LNCaP clone FGC (cell line): ENCODE measurements around the gene STXBP6.

Source experiments
- DNase-seq: peaks from one replicate; pipeline ENCODE4 v3.0.0-alpha.2; 2011; ENCODE audit warnings: low read depth
- H3K4me3 ChIP-seq: 2 replicates; pipeline ENCODE4 v1.5.1; 2011; ENCODE audit warnings: mild to moderate bottlenecking, low read depth, low read length, control low read depth
- TF ChIP-seq, protein P1 (sequence below): IDR thresholded peaks from 2 replicates; pipeline ENCODE4 v1.5.1; 2012; ENCODE audit warnings: mild to moderate bottlenecking; ENCODE audit not compliant: control insufficient read depth, insufficient read depth; ENCODE audit errors: extremely low read depth

Gene STXBP6

DNA sequence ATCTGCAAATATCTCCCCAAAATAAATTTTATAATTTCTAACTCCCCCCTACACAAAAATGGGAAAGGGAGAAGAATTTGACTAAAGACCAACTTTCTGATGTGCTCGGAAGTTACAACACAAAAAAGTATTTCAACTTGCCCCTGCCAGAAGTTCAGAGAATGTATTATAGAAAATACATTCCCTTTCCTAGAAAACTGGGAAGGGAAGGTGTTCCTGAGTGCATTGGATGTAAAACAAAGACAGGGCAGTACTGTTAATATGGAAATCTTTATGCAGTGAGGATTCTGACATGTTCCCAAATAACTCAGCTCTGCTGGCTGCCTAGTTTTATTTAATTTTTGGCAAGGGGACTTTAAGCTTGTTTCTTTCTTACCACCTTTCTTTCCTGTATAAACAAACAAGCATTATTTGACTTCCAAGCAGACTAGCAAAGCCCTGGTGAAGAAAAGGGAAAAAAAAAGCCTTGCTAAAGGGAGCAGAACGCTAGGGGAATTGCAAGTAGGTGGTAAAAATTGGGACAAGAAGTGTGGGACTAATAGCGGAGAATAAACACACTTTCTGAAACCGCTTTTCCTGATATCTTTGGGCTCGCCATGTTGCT, 124.1 kb downstream of the STXBP6 start:
- no peak for DNase-seq
- TF ChIP-seq, protein P1, sequence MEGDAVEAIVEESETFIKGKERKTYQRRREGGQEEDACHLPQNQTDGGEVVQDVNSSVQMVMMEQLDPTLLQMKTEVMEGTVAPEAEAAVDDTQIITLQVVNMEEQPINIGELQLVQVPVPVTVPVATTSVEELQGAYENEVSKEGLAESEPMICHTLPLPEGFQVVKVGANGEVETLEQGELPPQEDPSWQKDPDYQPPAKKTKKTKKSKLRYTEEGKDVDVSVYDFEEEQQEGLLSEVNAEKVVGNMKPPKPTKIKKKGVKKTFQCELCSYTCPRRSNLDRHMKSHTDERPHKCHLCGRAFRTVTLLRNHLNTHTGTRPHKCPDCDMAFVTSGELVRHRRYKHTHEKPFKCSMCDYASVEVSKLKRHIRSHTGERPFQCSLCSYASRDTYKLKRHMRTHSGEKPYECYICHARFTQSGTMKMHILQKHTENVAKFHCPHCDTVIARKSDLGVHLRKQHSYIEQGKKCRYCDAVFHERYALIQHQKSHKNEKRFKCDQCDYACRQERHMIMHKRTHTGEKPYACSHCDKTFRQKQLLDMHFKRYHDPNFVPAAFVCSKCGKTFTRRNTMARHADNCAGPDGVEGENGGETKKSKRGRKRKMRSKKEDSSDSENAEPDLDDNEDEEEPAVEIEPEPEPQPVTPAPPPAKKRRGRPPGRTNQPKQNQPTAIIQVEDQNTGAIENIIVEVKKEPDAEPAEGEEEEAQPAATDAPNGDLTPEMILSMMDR = no peak
- no peak overlapping the region for H3K4me3 ChIP-seq

DNA sequence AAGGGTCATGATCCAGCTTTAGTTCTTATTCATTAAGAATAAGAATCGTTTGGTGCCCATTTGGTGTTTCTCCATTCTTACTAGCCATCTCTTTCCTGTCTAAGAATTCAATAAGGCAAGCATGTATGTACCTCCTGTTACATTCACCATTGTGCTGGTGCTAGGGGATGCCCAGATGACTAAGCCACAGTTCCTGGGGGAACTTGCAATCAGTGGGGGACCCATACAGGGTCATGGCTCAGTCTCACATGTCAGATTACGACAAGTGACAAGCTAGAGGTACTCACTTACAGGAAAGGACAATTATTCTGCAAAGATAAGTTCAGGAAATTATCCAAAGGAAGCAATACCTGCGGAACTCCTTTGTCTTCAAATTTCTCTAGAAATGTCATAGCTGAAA, 125.4 kb downstream of the STXBP6 start:
- no peak for DNase-seq
- TF ChIP-seq, protein P1 = no peak
- no peak overlapping the region for H3K4me3 ChIP-seq

DNA sequence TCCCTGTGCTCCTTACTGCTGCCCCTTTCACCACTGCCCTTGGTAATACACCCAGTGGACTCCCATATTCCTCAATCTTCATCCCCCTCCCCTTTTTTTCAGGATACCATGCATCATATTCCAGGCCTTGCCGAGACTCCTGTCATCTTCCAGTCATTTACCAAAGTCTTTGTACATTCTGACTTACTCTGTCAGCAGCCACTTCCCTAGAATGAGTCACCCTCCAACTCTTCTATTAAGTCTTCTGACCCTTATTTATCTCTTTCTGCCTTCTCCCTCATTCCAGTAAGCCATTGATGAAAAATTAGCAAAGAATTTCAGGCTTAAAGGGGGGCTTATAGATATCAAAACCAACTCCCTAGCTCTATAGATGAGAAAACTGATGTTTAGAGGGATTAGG, 128.0 kb downstream of the STXBP6 start:
- DNase-seq = no peak
- H3K4me3 ChIP-seq = no peak overlapping the region
- TF ChIP-seq, protein P1 = no peak

DNA sequence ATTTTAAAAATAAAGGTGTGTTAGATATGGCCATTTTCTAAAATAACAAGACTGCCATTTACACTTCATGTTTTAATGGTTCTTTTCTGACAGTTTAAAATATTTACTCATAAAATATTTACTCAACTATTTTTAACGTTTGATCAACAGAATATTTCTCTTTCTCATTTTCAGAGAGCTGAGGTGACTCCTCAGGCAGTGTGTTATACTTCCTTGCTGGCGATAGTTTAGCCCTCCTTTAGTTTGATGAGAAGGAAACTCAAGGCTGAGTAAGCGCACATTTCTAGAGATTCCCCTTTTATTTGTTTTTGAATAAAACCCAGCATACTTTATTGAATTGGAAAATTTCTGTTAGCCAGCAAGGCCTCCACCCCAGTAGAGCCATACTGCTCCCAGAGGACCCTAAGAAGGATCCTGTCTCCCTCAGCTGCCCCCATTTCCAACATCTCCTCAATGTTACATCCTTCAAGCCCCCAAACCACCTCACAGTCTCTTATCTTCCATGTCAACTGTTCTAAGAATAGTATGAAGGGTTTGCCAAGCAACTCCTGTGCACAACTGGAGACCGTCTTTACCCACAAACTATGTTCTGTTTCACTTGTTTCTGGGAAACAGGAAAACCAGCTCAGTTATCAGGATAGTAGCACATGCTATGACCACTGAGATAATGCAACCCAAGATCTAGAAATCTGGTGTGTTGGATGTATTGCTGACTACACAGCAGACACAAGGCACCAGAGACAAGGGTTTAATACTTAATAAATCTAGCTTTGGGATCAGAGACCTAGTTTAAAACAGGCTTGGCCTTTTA, 129.5 kb downstream of the STXBP6 start:
- no peak for DNase-seq
- TF ChIP-seq, protein P1 = no peak
- H3K4me3 ChIP-seq = no peak overlapping the region

DNA sequence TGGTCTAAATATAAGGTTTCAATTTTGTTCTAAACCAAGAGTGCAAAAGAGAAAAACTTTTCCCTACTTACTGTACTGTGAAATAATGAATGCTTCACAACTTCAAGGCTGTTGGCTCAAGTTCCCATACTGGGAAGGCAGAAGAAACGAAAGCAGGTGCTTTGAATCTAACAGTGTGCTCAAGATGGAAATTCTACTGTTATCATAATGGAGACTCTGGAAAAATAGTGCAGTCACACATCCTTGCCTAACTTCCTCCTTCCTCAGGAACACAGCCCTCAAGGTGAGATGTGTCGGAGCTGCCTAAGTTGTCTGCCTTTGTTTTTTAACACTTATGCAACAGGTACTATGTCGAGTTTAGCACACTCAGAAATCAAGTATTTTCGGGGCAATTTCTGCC, 131.1 kb downstream of the STXBP6 start:
- TF ChIP-seq, protein P1 = no peak
- DNase-seq = no peak
- H3K4me3 ChIP-seq = no peak overlapping the region

DNA sequence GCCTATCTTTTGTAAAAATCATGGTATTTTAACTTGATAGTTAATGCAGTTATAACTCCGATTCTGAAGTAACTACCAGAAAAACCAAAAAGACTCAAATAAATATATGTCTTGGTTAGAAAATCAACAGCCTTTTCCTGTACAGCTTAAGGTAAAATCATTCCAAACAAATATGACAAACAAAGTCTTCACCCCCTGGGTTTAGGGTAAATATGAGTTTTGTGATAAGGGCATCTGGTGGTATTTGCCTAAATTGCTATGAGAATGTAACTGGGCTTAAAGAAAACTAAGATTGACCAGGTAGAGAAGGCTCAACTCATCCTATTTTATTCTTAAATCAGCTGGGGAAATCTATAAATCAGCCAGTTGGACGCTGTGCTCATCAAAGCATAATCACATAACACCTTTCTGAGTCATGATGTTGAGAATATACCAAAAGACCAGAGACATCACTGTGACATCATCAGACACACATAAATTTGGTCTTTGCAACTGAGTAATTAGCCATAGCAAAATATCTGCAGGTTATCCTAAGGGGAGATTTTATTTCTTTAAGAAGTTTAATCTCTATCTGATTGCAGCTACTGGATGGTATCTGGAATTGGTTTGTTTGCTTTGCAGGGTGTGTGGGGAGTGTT, 133.9 kb downstream of the STXBP6 start:
- TF ChIP-seq, protein P1 = no peak
- no peak overlapping the region for H3K4me3 ChIP-seq
- no peak for DNase-seq
